ENCODE results near the gene TJP2. TPM values are rescaled to one million over a fixed set of nuclear protein-coding genes. Genes with fewer than 3 reads are reported as not detected.

TJP2 gene
- total RNA-seq, 1 donor from 2014 or later, result 39.6 TPM

DNA sequence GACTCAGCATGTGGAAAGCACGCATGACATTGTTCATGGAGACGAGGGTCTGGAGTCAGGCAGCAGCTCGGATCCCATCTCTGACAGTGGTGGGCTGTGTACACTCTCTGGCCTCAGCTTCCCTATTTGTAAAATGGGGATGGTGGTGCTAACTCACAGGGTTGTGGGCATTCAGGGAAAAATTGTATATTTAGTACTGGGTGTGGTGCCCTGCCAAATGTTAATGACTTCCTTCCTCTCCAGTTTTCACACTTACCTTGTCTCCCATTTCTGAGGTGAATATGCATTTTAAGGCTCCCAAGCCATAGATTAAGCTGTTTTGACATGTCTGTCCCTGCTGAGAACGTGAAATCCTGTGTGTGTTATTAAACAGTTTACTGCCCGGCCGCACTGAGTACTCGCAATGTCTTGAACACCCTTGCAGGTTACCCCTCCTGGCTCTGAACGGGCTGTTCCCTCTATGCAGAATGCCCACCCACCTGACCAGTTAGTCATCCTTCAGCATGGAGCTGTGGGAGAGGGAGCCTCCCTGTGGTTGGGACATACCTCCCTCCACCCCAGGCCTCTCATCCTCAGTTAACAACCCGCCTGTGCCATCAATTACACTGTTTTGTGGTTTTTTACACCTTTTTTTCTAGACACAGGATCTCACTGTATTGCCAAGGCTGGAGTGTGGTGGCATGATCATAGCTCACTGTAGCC lies 25.8 kb downstream of the TJP2 start:
- Histone ChIP-seq H3K4me3 (ENCODE audit: insufficient read depth, low read depth, low read length) (no peak overlapping the region), H3K4me2 (ENCODE audit: low read length) (no peak overlapping the region), H3K9me3 (ENCODE audit: insufficient read depth, low read depth, low read length) (no peaks in the 10 kb centered on the region), H3K9ac (ENCODE audit: low read length) (no peak overlapping the region), H3K36me3 (ENCODE audit: insufficient read depth, low read length) (no peaks in the 10 kb centered on the region), H2AFZ (ENCODE audit: low read depth, low read length) (no peak overlapping the region), H3K79me2 (ENCODE audit: insufficient read depth, low read length) (peaks cover 58% of the 10 kb centered on the region), H3K27ac (ENCODE audit: low read depth, low read length) (no peak overlapping the region), H3K4me1 (ENCODE audit: insufficient read depth, low read length) (peaks cover 11% of the 10 kb centered on the region), H4K20me1 (ENCODE audit: insufficient read depth, low read length) (peaks cover 50% of the 10 kb centered on the region), H3K27me3 (ENCODE audit: insufficient read depth, low read length) (no peaks in the 10 kb centered on the region)
- H3K4me1 Mint-ChIP-seq (ENCODE audit: low read depth, unreplicated experiment), result peaks cover 9% of the 10 kb centered on the region
- peak; percentile 71 for DNase-seq (ENCODE audit: low read depth)
- H3K4me3 Mint-ChIP-seq (ENCODE audit: unreplicated experiment), result no peak overlapping the region
- H3K9me3 Mint-ChIP-seq (ENCODE audit: unreplicated experiment), result no peaks in the 10 kb centered on the region
- FAIRE-seq, result no peak
- no peak overlapping the region for H3K27ac Mint-ChIP-seq (ENCODE audit: unreplicated experiment)
- H3K36me3 Mint-ChIP-seq (ENCODE audit: low read depth, unreplicated experiment), result no peaks in the 10 kb centered on the region
- no peaks in the 10 kb centered on the region for H3K27me3 Mint-ChIP-seq (ENCODE audit: low read depth, unreplicated experiment)
- TF ChIP-seq EZH2 (IDR thresholded peaks at IDR 0.05; ENCODE audit: insufficient read depth, low read length), result no peak
- TF ChIP-seq, protein P1, sequence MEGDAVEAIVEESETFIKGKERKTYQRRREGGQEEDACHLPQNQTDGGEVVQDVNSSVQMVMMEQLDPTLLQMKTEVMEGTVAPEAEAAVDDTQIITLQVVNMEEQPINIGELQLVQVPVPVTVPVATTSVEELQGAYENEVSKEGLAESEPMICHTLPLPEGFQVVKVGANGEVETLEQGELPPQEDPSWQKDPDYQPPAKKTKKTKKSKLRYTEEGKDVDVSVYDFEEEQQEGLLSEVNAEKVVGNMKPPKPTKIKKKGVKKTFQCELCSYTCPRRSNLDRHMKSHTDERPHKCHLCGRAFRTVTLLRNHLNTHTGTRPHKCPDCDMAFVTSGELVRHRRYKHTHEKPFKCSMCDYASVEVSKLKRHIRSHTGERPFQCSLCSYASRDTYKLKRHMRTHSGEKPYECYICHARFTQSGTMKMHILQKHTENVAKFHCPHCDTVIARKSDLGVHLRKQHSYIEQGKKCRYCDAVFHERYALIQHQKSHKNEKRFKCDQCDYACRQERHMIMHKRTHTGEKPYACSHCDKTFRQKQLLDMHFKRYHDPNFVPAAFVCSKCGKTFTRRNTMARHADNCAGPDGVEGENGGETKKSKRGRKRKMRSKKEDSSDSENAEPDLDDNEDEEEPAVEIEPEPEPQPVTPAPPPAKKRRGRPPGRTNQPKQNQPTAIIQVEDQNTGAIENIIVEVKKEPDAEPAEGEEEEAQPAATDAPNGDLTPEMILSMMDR (IDR thresholded peaks at IDR 0.05; ENCODE audit: insufficient read depth, low read depth, low read length), result no peak

DNA sequence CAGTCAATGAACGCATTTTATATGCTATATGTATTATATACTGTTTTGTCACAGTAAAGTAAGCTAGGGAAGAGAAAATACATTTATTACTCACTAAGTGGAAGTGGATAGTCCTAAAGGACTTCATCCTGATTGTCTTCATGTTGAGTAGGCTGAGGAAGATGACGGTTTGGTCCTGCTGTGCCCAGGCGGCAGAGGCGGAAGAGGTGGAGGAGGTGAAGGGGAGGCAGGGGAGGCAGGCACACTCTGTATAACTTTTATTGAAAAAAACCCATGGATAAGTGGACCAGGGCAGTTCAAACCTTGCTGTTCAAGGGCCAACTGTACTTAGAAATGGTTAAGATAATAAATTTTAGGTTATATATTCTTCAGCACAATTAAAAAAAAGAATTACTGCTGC lies 28.5 kb downstream of the TJP2 start:
- H3K27me3 ChIP-seq (ENCODE audit: insufficient read depth, low read length), result no peaks in the 10 kb centered on the region
- H3K4me1 ChIP-seq (ENCODE audit: insufficient read depth, low read length), result peaks cover 11% of the 10 kb centered on the region
- H3K36me3 Mint-ChIP-seq (ENCODE audit: low read depth, unreplicated experiment), result no peaks in the 10 kb centered on the region
- DNase-seq (ENCODE audit: low read depth) (no peak), FAIRE-seq (no peak)
- TF ChIP-seq, protein P1 (IDR thresholded peaks at IDR 0.05; ENCODE audit: insufficient read depth, low read depth, low read length), result no peak
- no peak for TF ChIP-seq EZH2 (IDR thresholded peaks at IDR 0.05; ENCODE audit: insufficient read depth, low read length)
- peaks cover 54% of the 10 kb centered on the region for H3K79me2 ChIP-seq (ENCODE audit: insufficient read depth, low read length)
- H3K9me3 ChIP-seq (ENCODE audit: insufficient read depth, low read depth, low read length), result no peaks in the 10 kb centered on the region
- H3K4me2 ChIP-seq (ENCODE audit: low read length), result no peak overlapping the region
- no peaks in the 10 kb centered on the region for H3K27me3 Mint-ChIP-seq (ENCODE audit: low read depth, unreplicated experiment)
- no peak overlapping the region for H3K4me3 ChIP-seq (ENCODE audit: insufficient read depth, low read depth, low read length)
- no peaks in the 10 kb centered on the region for H3K36me3 ChIP-seq (ENCODE audit: insufficient read depth, low read length)
- no peak overlapping the region for H3K4me3 Mint-ChIP-seq (ENCODE audit: unreplicated experiment)
- H3K27ac ChIP-seq (ENCODE audit: low read depth, low read length), result no peak overlapping the region
- peaks cover 18% of the 10 kb centered on the region for H3K4me1 Mint-ChIP-seq (ENCODE audit: low read depth, unreplicated experiment)
- peaks cover 50% of the 10 kb centered on the region for H4K20me1 ChIP-seq (ENCODE audit: insufficient read depth, low read length)
- H2AFZ ChIP-seq (ENCODE audit: low read depth, low read length), result no peak overlapping the region
- H3K9ac ChIP-seq (ENCODE audit: low read length), result no peak overlapping the region
- no peaks in the 10 kb centered on the region for H3K9me3 Mint-ChIP-seq (ENCODE audit: unreplicated experiment)
- H3K27ac Mint-ChIP-seq (ENCODE audit: unreplicated experiment), result no peak overlapping the region

DNA sequence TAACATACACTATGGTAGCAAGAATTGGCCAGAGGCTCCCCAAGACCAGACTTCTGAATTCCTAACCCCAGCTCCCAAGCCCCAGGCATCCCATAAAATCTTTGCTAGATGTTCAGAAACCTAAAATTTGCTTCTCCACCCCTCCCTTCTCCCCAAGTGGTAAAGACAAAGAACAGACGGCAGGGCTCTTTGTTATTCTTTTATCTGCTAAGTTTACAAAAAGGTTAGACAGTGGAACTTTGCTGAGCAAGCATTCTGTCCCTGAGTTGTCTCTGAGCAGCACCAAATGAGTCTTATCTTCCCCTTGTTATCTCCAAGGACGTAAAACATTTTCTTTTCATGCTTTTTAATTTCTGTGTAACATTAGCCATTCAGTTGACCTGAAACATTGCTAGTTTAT lies 30.2 kb downstream of the TJP2 start:
- H3K9me3 ChIP-seq (ENCODE audit: insufficient read depth, low read depth, low read length), result no peaks in the 10 kb centered on the region
- H4K20me1 ChIP-seq (ENCODE audit: insufficient read depth, low read length), result peaks cover 50% of the 10 kb centered on the region
- H3K27me3 Mint-ChIP-seq (ENCODE audit: low read depth, unreplicated experiment), result no peaks in the 10 kb centered on the region
- H3K9ac ChIP-seq (ENCODE audit: low read length), result no peak overlapping the region
- H3K4me3 ChIP-seq (ENCODE audit: insufficient read depth, low read depth, low read length), result no peak overlapping the region
- no peak overlapping the region for H3K27ac Mint-ChIP-seq (ENCODE audit: unreplicated experiment)
- H3K79me2 ChIP-seq (ENCODE audit: insufficient read depth, low read length), result peaks cover 54% of the 10 kb centered on the region
- no peak overlapping the region for H3K27ac ChIP-seq (ENCODE audit: low read depth, low read length)
- peak overlapping the region; percentile 52 for H3K4me2 ChIP-seq (ENCODE audit: low read length)
- no peak for FAIRE-seq
- DNase-seq (ENCODE audit: low read depth), result no peak
- H3K4me1 Mint-ChIP-seq (ENCODE audit: low read depth, unreplicated experiment), result peaks cover 18% of the 10 kb centered on the region
- no peak for TF ChIP-seq EZH2 (IDR thresholded peaks at IDR 0.05; ENCODE audit: insufficient read depth, low read length)
- TF ChIP-seq, protein P1 (IDR thresholded peaks at IDR 0.05; ENCODE audit: insufficient read depth, low read depth, low read length), result no peak
- no peaks in the 10 kb centered on the region for H3K36me3 ChIP-seq (ENCODE audit: insufficient read depth, low read length)
- H2AFZ ChIP-seq (ENCODE audit: low read depth, low read length), result no peak overlapping the region
- no peaks in the 10 kb centered on the region for H3K36me3 Mint-ChIP-seq (ENCODE audit: low read depth, unreplicated experiment)
- no peak overlapping the region for H3K4me3 Mint-ChIP-seq (ENCODE audit: unreplicated experiment)
- no peaks in the 10 kb centered on the region for H3K9me3 Mint-ChIP-seq (ENCODE audit: unreplicated experiment)
- H3K4me1 ChIP-seq (ENCODE audit: insufficient read depth, low read length), result peaks cover 11% of the 10 kb centered on the region
- no peaks in the 10 kb centered on the region for H3K27me3 ChIP-seq (ENCODE audit: insufficient read depth, low read length)
